HG03432 (cell line): Measurements from ENCODE around the gene CAPN9.
"Not testable (repeated sequence)": the region's sequence is repeated elsewhere in the genome, so short reads cannot be mapped to it uniquely, and the experiment has no call there.

ENCODE experiments used
- ATAC-seq: cut with Tn5 transposase; IDR thresholded peaks from one replicate; pipeline ENCODE4 v1.9.1; 2021; ENCODE audit warnings: mild to moderate bottlenecking, moderate library complexity; ENCODE audit not compliant: unreplicated experiment

Gene CAPN9

DNA sequence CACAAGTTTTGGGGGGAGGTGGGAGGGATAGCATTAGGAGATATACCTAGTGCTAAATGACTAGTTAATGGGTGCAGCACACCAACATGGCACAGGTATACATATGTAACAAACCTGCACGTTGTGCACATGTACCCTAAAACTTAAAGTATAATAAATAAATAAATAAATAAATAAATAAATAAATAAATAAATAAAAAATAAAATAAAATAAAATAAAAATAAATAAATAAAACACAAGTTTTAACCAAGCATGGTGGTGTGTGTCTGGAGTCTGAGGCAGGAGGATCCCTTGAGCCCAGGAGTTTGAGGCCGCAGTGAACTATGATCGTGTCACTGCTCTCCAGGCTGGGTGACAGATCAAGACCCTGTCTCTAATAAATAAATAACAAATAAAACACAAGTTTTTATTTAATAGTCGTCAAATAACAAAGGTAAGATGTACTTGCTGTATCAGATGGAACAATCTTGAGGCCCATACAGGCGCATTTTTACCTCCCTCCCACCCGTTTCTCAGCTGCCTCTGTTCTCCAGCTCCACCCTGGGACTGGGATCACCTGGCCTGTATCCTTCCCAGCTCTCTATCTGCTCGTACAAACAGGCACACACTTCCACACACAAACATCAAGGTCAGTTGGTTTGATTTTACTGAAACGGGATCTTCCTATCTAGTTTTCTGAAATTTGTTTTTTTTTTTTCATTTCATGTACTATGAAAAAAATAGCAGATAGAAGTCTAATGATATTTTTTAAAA is 20.8 kb downstream of the CAPN9 start:
- not testable (repeated sequence) for ATAC-seq

DNA sequence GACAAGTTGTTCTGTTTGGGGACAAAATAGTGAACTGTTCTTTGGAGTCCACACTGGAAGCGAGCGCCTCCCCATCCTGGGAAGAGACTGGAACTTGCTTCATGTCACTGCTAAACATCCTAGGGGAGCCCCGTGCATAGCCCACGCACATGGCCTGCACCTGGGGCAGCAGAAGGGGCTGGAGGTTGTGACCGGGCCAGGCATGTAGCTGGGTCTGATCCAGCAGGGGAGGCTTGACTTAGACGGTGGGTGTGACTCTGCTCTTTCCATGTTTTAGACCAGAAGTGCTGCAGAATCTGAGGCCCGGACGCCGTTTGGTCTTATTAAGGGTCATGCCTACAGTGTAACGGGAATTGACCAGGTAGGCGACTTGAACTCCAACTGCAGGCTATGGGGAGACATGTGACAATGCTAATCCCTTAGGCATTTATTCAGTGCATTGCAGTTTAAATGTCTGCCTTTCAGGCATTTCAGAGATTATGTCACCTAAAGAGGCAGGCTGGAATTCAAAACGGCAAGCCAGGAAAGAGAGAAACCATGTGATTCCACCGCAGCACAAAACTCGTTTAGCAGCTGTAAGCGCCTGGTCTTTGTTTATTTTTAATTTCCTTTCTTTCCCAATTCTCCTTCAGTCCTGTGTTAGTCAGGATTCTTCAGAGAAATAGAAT is 21.8 kb downstream of the CAPN9 start:
- no peak for ATAC-seq

DNA sequence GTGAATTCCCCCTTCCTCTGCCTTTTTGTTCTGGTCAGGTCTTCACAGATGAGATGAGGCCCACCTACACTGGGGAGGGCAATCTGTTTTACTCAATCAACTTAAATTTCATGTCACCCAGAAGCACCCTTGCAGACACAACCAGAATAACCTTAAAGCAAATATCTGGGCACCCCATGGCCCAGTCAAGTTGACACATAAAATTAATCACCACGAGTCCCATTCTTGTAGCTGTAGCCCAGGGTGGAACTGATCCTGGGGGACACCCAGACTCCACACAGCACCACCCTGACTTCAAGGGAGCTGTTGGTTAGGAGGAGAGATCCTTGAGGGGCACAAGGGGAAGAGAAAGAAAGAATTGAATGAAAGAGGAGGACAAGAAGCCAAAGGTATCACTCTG is 23.1 kb downstream of the CAPN9 start:
- no peak for ATAC-seq

DNA sequence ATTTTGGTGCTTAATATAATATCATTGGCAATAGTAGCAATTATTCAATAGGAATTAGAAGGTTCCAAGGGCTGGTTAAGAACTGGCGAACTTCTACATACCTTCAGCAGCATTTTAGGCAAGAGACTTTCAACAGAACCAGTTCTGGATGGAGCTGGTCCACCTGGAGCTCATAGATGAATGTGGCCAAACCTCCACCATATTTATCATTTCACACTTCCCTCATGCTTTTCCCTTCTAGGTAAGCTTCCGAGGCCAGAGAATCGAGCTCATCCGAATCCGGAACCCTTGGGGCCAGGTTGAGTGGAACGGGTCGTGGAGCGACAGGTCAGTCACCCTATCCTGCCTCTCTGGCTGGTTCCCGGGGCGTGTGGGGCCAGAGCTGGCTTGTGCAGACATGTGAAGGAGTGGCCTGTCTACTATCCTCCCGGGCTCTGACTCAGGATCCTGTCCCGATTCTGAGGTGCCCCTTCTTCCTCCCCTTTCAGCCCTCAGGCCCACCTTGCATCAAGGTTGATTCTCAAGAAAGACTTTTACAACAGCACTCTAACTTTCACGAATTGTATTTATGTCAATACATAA is 24.7 kb downstream of the CAPN9 start:
- ATAC-seq = no peak

DNA sequence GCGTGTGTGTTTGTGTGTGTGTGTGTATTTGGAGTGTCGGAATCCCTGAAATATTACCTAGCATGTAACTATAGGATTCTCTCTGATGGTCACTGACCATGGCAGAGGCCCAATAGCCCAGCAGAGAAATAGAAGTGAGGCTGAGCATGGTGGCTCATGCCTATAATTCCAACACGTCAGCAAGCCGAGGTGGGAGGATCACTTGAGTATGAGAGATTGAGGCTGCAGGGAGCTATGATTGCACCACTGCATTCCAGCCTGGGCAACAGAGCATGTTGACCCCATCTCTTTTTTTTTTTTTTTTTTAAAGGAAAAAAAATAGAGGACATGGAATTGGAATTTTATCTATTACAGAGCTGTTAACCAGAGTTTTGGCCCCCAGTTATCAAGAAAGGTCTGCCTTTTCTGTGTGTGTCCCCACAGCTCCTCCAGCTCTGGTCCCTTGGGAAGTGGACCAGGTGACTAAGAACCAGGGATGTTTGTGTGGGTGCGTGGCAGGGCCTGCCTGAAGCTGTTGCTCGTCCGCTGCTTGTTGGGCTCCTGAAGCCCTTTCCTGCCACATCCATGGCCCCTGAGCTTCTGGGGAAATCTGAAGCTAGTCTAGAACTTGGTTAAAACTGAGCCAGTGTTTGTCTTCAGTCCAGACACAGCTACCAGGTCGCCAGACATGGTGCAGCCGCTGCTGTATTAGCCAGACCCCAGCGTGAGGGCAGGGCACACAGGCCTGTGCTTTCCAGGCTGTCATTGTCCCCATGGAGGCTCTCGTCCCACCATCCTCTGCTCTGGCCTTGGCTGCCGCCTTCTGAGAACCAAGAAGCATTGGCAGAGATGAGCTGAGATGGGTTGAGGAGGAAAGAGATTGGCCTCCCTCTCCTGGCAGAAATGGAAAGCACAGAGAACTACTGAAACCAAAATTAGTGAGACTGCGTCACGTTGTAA is 25.5 kb downstream of the CAPN9 start:
- no peak for ATAC-seq

- ATAC-seq = no peak
Observed at GRCh38 chr1:230773396-230774033, 26.3 kb downstream of the CAPN9 start.

- no peak for ATAC-seq
Observed at GRCh38 chr1:230778916-230779590, 31.9 kb downstream of the CAPN9 start.

DNA sequence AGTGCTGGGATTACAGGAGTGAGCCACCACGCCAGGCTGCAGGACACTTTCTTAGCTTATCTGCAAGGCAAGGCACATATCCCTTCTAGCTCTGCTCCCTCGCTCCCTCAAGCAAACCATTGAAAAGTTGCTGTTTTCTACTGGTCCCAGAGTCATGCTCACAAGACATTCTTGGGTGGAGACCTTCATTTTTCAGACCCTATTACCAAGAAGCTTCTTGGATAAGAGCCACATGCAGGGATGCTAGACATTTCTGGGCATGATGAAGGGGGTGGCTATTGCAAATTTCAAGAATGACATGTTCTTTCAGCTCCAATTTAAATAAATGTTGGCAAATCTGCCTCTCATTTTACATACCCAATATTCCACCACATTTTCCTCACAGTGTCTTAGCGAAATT is 33.9 kb downstream of the CAPN9 start:
- ATAC-seq = no peak

DNA sequence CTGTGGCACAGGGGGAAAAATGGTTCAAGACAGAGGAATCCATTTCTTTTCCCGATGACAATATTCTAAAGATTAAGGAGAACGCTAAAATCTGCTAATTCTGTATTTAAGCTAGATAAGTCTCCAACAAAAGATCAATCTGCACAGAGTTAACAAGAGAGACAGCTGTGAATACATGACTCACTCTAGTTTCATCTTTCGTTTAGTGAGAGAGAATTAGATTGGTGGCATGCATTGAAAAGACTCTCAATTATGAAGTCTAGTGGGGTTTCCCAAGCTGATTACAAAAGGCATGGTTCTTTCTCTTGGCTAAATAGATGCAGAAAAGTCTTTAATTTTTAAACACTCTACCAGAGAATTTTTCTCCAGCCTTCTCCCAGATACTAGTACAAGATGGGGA is 34.4 kb downstream of the CAPN9 start:
- ATAC-seq = peak; percentile 92

DNA sequence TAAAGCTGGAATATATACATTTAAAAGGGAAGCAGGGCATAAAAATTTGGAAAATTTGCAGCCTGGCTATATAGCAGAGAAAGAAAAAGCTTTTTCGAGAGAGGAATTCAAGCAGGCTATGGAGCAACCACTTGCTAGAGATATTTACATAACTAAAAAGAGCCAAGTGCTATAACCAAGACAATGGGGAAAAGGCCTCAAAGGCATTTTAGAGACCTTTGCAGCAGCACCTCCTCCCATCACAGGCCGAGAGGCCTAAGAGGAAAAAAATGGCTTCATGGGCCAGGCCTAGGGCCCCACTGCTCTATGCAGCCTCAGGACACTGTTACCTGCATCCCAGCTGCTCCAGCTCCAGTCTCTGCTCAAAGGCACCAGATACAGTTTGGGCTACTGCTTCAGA is 37.0 kb downstream of the CAPN9 start:
- ATAC-seq = no peak

DNA sequence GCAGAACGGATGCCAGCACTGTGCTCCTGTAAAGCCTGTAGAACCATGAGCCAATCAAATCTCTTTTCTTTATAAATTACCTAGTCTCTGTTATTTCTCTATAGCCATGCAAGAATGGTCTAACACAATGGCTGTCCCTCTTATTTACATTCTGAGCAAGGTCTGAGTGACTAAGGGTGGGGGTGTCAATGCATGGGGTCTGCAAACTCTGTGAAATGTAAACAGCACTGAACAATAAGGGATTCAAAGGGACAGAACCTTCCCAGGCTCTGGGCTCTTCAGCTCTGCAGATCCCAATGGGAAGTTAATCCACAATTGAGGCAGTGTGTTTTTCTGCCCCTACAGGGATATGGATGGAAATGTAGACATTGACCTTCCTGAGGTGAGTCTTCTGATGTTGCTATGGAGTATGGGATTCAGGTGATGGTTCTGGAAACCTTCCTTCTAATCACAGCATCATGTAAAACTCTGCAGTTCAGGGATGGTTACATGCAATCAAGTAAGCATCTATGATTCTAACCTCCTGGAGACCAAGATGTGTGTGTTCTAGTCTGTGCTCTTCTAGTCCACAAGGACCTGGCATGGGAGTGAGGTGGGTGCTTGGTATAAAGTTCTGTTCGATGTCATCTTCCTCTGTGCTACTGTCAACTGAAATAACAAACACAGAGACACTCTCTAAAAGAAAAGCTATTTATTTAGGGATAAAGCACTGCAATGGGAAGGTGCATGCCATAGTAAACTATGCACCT is 38.6 kb downstream of the CAPN9 start:
- no peak for ATAC-seq

DNA sequence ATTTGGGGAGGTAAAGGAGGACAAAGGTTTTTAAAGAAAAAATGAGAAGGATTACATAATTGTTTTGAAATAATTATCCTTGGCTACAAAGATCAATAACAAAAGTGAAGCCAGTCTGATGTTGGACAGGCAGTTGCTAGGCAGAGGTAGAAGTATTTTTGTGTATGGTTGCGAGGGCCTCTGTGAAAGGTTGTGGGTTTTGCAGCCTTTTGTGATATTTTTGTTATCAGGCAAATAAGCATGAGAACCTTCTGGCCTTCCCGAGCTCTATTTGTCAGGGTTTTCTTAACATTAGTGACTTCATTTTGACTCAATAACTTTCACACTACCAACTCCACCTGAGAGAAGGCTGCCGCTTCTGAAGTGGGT is 39.2 kb downstream of the CAPN9 start:
- ATAC-seq = no peak

DNA sequence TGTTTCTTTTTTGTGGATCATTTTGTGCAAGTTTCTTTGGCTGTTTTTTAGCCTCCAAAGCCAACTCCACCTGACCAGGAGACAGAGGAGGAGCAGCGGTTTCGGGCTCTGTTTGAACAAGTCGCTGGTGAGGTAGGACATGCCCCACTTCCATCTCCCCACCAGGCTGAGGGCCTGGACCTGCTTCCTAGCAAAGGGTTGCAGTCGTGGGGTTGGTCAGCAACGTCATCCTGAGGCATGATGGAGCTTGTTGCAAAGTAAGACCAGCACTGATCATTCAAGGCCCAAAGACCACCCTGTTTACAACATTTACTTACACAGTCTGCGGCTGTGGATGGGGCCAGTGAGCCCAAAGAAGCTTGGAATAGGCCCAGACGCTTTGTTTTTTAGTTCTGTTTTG is 40.3 kb downstream of the CAPN9 start:
- no peak for ATAC-seq

DNA sequence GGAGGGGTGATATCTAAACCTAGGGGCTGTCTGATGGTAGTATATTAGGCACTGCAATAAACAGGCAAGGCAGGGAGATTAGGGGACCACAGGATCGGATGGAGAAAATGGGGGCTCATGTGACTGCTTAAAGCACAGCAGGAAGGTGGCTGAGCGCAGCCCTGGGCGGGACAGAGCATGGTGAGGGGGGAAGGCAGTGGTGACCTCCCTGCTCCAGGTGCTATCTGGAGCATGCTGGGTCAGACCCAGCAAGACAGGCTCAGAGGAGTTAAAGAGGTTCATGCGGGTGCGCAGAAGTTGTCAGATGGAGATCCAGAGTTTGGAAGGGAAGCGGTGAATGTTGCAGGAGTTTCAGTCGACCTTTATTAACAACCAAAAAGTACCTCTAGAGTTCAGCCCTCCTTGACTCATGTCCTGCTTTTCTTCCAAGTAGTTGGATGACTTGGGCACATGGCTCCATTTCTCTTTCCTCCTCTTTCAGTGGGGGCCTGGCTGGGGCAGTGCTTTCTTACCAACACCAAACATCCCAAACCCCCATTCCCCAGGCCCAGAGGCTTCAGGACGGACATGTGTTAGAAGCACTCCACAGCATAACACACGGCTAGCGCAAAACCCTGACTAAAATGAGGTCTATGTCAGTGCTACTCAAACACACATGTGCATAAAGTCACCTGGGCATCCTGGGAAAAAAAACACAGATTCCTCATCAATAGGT is 41.5 kb downstream of the CAPN9 start:
- no peak for ATAC-seq

GRCh38 chr1:230790026-230790425 is 42.8 kb downstream of the CAPN9 start:
- ATAC-seq = no peak

GRCh38 chr1:230791986-230792564 is 44.9 kb downstream of the CAPN9 start:
- no peak for ATAC-seq

DNA sequence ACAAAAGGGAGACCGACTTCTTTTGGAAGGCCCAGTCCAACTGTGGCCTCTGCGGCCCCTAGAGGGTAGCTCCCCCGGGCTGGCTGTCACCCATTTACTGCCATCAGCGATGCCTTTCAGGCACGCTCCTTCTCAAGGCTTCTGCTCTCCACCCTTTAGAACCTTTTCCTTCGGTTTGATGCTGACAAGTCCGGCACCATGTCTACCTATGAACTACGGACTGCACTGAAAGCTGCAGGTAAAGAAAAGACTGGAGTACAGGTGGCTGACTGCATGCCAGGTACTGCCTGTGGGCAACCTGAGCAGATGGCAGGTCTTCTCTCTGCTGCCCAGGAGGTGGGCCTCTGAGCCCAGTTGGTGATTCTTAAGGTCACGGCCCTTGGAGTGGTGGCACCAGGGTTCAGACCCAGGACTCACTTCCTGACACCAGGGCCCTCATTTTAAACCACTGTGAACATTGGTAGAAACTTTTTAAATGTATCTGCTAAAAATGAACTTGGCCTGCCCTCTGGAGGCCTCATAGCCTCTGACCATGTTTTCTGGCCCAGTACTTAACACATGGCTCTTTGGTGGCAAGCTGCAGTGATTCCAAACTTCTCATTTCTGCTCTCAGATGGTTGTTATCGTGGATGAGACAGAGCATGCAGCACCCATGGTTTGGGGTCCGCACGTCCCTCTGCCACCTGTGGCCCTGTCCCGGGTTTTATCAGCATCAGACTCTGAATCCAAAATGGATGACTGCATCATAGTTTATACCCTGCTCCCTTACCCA is 45.7 kb downstream of the CAPN9 start:
- ATAC-seq = no peak

DNA sequence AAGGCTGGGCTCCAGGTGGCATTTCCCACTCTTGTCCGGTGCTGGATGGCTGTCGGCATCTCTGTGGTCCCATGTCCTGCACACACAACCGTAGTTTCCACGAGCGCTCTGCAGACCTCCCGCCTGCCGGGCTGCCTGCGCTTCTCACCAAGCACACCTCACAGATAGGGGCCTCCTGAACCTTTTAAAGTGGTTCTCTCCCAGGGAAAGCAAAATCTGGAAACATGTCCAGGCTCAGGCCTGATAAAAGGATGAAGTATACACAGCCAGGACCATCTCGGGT is 46.2 kb downstream of the CAPN9 start:
- no peak for ATAC-seq
